Activated T-cell treated with anti-CD3 and anti-CD28 coated beads, Interleukin-2, amount 50 U/mL, for 4 hours (primary cell): Measurements from ENCODE around the gene KCNA2. TPM values are rescaled to one million over a fixed set of nuclear protein-coding genes. Genes with fewer than 3 reads are reported as not detected.

Experiments used
- ATAC-seq, 2 donors: fragments of 200-7000 bp; cut with Tn5 transposase; one replicate each; pipeline ENCODE4 v1.10.0; 2021
- DNase-seq: peaks from one replicate; pipeline ENCODE4 v3.0.0-alpha.2; 2020
- H3K27me3 Mint-ChIP-seq: one replicate; pipeline ENCODE4 v1.8.0; 2021; ENCODE audit warnings: low read depth, mixed read lengths
- H3K36me3 Mint-ChIP-seq: one replicate; pipeline ENCODE4 v1.8.0; 2022; ENCODE audit warnings: mixed read lengths; ENCODE audit not compliant: insufficient read depth
- H3K4me1 Mint-ChIP-seq: one replicate; pipeline ENCODE4 v1.8.0; 2021; ENCODE audit warnings: low read depth, mixed read lengths
- H3K4me3 Mint-ChIP-seq: one replicate; pipeline ENCODE4 v1.8.0; 2021; ENCODE audit warnings: mild to moderate bottlenecking, moderate library complexity, mixed read lengths
- H3K9me3 Mint-ChIP-seq: one replicate; pipeline ENCODE4 v1.8.0; 2021; ENCODE audit warnings: mixed read lengths
- total RNA-seq, 3 donors: library from RNA; stranded (reverse); gene quantifications; one replicate each; pipeline ENCODE4 v1.2.1, GENCODE V29; 2021

Gene KCNA2
- total RNA-seq, 3 donors from 2014 or later = 0.19 to 0.25 (median 0.24) TPM

DNA sequence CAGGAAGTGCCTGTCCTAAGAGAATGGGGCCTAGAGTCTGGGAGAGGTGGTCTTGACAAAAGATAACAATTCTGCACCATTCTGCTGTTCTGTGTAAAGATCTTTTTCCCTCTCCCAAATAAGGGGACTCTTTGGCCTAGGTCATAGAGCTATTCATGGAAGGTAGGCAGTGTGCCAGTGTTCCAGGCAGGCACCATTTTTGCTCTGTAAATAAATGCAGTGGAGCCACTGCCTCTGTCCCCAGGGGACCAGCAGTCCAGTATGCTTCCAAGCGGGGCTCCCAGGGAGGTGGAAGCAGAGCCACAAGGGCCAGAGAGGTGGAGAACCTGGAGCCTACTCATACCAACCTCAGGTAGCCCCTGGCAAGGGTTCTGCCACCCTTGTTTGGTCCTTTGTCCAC, 25.9 kb downstream of the KCNA2 start:
- DNase-seq = no peak
- ATAC-seq = no peak
- Mint-ChIP-seq H3K4me1 (no peaks in the 10 kb centered on the region), H3K4me3 (no peak overlapping the region), H3K36me3 (no peaks in the 10 kb centered on the region), H3K27me3 (peaks cover 7% of the 10 kb centered on the region), H3K9me3 (no peaks in the 10 kb centered on the region)

DNA sequence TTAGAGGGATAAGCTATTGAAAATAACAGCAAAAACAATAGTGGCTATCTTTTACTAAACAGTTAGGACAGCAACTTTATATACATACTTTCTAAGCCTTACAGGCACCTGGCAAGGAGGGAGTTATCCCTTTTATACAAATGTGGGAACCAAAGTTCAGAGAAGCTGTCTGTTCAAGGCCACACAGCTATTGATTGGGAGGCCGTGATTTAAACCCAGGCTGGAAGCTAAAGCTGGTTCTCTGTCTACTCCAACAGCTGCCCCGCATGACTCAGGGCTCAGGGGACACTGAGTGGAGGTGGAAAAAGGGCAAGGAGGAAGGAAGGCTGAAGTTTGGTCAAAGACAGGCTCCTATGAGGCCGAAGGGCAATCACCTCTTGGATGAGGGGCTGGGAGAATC, 26.7 kb downstream of the KCNA2 start:
- no peak overlapping the region for H3K4me3 Mint-ChIP-seq
- no peaks in the 10 kb centered on the region for H3K36me3 Mint-ChIP-seq
- ATAC-seq (no peak), DNase-seq (no peak)
- H3K4me1 Mint-ChIP-seq = no peaks in the 10 kb centered on the region
- peaks cover 10% of the 10 kb centered on the region for H3K27me3 Mint-ChIP-seq
- no peaks in the 10 kb centered on the region for H3K9me3 Mint-ChIP-seq

DNA sequence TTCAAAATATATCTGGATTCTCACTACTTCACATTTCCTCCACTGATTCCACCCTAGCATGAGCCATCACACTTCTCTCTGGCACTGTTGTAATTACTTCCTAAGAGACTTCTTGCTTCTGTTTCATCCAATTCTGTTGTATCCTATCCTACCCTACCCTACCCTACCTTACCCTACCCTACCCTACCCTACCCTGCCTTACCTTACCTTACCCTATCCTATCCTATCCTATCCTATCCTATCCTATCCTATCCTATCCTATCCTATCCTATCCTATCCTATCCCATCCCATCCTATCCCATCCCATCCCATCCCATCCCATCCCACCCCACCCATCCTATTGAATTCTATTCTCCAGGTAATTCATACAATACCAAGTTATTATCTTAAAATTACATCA, 29.7 kb downstream of the KCNA2 start:
- H3K27me3 Mint-ChIP-seq = peaks cover 12% of the 10 kb centered on the region
- ATAC-seq (no peak), DNase-seq (no peak)
- H3K4me3 Mint-ChIP-seq = no peak overlapping the region
- no peaks in the 10 kb centered on the region for H3K36me3 Mint-ChIP-seq
- no peaks in the 10 kb centered on the region for H3K4me1 Mint-ChIP-seq
- no peaks in the 10 kb centered on the region for H3K9me3 Mint-ChIP-seq

DNA sequence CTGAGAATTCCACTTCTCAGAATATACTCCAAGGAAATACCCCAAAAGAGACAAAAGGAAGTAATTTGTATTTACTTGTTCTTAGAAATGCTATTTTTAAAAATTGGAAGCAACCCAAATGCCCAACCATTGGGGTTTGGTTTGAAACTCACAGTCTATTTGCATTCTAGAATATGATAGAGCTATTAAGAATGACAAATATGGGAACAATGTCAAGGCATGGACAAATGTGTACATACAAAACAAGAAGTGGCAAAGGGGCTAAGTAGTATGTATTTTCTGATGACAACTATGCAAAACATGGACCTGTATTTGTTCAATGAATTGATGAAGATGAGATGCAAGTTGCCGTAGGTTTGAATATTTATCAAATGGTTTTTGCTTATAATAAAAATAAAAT, 32.8 kb downstream of the KCNA2 start:
- DNase-seq = no peak
- Mint-ChIP-seq H3K4me3 (no peak overlapping the region), H3K27me3 (peaks cover 13% of the 10 kb centered on the region), H3K9me3 (no peaks in the 10 kb centered on the region), H3K36me3 (no peaks in the 10 kb centered on the region), H3K4me1 (no peaks in the 10 kb centered on the region)
- ATAC-seq = no peak

DNA sequence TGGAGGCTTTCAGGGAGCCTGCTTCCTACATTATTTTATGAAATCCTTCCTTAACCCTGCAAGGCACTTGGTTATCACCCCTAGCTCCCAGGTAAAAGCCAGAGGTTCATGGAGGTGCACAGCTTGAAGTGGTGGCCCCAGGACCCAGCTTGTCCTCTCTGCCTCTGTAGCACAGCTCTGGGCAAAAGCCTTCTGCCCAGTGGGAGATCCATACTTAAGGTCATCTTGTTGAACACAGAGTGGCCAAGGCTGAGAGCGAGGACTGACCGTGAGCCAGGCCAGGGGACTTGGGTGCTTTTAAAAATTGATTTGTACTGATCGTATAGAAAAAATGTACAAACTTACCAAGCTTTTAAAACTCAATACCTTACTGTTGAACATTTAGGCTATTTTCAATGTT, 33.4 kb downstream of the KCNA2 start:
- ATAC-seq = no peak
- Mint-ChIP-seq H3K9me3 (no peaks in the 10 kb centered on the region), H3K4me1 (no peaks in the 10 kb centered on the region), H3K36me3 (no peaks in the 10 kb centered on the region), H3K4me3 (no peak overlapping the region), H3K27me3 (peaks cover 13% of the 10 kb centered on the region)
- no peak for DNase-seq

DNA sequence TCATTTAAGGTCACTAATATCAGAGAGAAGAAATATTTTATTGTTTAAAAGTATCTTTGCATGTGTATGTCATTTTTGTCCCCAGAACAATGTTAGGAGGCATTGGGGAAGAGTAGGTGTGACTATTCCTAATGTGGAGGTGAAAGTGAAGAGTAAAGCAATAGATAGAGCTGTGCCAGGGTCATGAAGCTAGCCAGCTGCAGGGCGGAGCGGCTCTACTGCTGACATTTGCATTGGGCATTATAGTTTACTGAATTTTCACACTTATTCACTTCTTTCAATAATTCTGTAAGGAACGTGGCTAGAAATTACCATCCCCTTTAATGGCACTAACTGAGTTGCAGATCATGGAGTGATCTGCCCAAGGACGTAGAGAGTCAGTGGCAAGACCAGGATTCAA, 35.3 kb downstream of the KCNA2 start:
- no peak for ATAC-seq
- DNase-seq = no peak
- Mint-ChIP-seq H3K36me3 (no peaks in the 10 kb centered on the region), H3K27me3 (peaks cover 17% of the 10 kb centered on the region), H3K4me1 (no peaks in the 10 kb centered on the region), H3K9me3 (no peaks in the 10 kb centered on the region), H3K4me3 (no peak overlapping the region)

DNA sequence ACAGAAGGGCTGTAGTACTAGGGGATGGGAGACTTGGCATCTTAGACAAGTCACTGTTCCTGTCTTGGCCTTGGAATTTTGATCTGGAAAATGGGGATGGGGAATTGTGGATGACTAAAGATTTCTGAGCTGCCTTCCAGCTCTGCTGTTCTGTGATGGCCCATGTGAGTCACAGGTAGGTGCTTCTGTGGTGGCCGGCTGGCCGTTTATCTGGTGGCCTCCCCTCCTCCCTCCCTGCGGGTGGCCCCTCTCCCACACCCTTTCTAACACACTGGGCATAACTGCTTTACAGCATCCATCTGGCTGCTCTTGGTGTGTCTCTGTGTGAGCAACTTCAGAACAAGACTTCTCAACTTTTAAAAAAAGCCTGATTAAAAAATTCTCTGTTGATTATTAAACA, 35.9 kb downstream of the KCNA2 start:
- H3K36me3 Mint-ChIP-seq = no peaks in the 10 kb centered on the region
- H3K9me3 Mint-ChIP-seq = no peaks in the 10 kb centered on the region
- no peak for DNase-seq
- peaks cover 22% of the 10 kb centered on the region for H3K27me3 Mint-ChIP-seq
- no peaks in the 10 kb centered on the region for H3K4me1 Mint-ChIP-seq
- H3K4me3 Mint-ChIP-seq = no peak overlapping the region
- no peak for ATAC-seq

DNA sequence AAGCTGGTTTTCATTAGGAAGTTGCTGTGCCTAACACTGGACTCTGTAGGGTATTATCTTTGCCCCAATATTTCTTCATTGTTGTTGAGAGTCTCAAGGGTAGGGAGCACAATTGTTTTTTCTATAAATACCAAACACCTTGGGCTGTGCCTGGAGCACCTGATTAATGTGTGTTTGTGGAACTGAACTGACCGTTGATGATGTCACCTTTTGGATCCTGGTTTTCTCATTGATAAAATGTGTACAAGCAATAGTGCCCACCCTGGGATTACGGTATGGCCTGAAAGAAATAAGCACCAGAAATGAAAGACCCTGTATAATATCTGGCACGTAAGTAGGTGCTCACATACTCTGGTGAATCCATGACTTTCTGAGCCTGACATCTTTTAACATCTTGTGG, 39.3 kb downstream of the KCNA2 start:
- Mint-ChIP-seq H3K4me1 (no peaks in the 10 kb centered on the region), H3K9me3 (no peaks in the 10 kb centered on the region), H3K27me3 (peaks cover 19% of the 10 kb centered on the region), H3K36me3 (no peaks in the 10 kb centered on the region), H3K4me3 (no peak overlapping the region)
- DNase-seq = no peak
- ATAC-seq = no peak

DNA sequence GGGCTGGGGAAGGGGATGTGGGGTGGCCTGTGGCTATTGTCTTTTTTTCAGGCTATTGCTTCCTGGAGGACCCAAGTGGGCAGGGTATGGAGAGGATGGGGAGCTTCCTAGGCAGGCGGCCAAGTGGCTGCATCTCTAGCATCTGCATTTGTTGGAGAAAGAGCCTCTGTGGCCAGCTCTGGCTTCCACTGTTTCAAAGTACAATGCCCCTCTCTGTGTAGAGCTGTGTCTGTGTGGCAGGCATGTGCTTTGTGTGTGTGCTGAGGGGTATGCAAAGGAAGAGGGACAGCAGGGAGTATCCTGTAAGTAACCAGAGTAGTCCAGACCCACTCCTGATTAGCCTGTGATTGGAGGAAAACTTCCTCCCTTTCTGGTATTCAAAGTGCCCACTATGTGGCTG, 40.6 kb downstream of the KCNA2 start:
- H3K36me3 Mint-ChIP-seq = no peaks in the 10 kb centered on the region
- H3K4me3 Mint-ChIP-seq = no peak overlapping the region

DNA sequence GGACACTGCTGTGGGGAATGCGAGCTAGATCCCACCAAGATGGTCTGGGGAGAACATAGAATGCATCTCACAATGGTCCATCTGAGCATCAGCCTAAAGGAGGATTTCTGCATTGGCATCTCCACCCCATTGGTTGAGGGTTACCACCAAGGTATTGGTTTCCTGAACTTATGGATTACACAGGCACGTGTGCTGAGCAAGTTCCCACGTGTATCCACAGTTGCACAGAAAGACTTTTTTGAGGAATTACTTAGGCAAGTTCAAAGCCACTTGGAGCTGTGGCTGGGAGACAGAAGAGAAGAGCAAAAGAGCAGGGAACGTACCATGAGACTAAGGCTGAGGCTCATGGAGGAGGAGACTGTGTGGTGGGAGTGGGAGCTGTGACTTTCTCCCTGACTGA, 43.1 kb downstream of the KCNA2 start:
- no peak overlapping the region for H3K4me3 Mint-ChIP-seq
- H3K36me3 Mint-ChIP-seq = no peaks in the 10 kb centered on the region
- no peaks in the 10 kb centered on the region for H3K9me3 Mint-ChIP-seq
- no peak for DNase-seq
- no peaks in the 10 kb centered on the region for H3K4me1 Mint-ChIP-seq
- ATAC-seq = no peak
- peaks cover 15% of the 10 kb centered on the region for H3K27me3 Mint-ChIP-seq

More for the DNA sequence above, 40.6 kb downstream of the KCNA2 start:
- DNase-seq (no peak), ATAC-seq (no peak)
- Mint-ChIP-seq H3K9me3 (no peaks in the 10 kb centered on the region), H3K4me1 (no peaks in the 10 kb centered on the region), H3K27me3 (peaks cover 15% of the 10 kb centered on the region)

DNA sequence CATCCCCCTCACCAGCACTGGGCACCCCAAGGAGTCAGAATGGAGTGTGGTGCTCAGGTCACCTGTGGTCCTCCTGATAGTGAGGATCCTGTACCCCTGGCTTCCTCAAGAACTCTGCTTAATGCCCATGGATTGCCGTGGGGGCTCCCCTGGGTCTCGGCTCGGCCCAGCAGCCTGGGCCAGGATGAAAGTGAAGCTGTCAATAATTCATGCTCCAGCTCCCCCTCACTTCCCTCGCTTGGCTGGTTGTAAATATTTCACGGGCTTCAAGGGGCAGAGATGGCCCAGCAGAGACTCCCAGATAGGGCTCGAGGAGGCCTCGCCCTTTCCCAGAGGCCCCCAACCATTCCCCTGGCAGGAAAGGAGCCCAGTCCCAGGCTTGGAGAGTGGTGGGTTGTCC, 44.6 kb downstream of the KCNA2 start:
- H3K4me1 Mint-ChIP-seq = no peaks in the 10 kb centered on the region
- peaks cover 22% of the 10 kb centered on the region for H3K27me3 Mint-ChIP-seq
- no peaks in the 10 kb centered on the region for H3K9me3 Mint-ChIP-seq
- DNase-seq (no peak), ATAC-seq (no peak)
- no peak overlapping the region for H3K4me3 Mint-ChIP-seq
- H3K36me3 Mint-ChIP-seq = no peaks in the 10 kb centered on the region

DNA sequence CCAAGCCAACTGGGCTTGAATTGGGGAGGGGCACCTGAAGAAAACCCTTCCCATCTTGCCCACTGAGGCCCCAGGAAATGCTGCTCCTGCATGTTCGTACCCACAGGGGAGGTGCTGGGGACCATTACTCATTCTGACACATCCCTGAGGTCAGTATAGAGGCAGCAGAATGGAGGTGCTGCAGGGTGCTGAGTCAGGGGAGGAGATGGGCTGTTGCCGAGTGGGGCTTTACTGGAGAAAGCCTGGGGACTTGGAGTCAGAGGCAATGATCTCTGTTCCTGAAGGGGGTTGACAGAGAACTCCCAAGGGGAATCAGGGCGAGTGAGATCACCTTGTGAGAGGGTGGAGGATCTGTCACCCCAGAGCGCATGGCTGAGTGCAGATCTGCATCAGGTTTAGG, 47.0 kb downstream of the KCNA2 start:
- Mint-ChIP-seq H3K9me3 (no peaks in the 10 kb centered on the region), H3K4me1 (no peaks in the 10 kb centered on the region), H3K4me3 (no peak overlapping the region), H3K36me3 (no peaks in the 10 kb centered on the region), H3K27me3 (peaks cover 29% of the 10 kb centered on the region)
- DNase-seq (no peak), ATAC-seq (no peak)

DNA sequence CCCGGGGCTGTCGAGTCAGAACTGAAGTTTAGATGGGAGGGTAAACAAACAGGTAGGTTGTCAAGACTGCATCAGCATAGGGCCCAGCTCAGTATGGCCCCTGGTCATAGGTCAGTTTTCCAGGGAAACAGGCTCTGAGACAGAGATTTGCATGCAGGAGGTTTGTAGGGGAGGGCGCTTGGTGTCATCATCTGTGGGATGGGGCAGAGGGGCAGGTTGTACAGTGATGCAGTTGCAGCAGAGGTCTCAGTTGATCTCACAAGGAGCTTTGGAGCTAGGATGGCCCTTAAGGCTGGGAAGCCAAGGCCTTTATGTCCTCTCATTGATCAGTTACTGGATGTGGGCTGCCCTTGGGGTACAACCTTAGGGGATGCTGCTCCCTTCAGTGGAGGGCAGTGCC, 48.7 kb downstream of the KCNA2 start:
- DNase-seq = no peak
- ATAC-seq = no peak
- no peaks in the 10 kb centered on the region for H3K4me1 Mint-ChIP-seq
- H3K36me3 Mint-ChIP-seq = no peaks in the 10 kb centered on the region
- H3K4me3 Mint-ChIP-seq = no peak overlapping the region
- H3K27me3 Mint-ChIP-seq = peaks cover 43% of the 10 kb centered on the region
- H3K9me3 Mint-ChIP-seq = no peaks in the 10 kb centered on the region

DNA sequence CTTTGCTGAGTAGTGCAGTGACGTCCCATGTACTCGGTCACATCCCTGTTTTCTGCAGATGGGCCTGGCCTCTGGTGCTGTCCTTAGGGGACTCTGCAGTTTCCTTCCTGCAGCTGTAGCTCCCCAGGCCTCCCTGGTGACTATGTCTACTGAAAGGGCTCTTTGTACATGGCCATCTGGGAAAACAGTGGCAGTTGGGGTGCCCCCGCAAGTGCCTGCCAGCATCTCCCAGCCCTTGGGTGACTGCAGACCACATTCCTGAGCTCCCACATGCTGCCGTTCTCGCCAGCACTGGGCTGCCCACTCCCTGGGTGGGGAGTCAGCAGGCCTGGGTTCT, 49.7 kb downstream of the KCNA2 start:
- ATAC-seq (no peak), DNase-seq (no peak)
- Mint-ChIP-seq H3K4me1 (no peaks in the 10 kb centered on the region), H3K36me3 (no peaks in the 10 kb centered on the region), H3K9me3 (no peaks in the 10 kb centered on the region), H3K4me3 (no peak overlapping the region), H3K27me3 (peaks cover 43% of the 10 kb centered on the region)

DNA sequence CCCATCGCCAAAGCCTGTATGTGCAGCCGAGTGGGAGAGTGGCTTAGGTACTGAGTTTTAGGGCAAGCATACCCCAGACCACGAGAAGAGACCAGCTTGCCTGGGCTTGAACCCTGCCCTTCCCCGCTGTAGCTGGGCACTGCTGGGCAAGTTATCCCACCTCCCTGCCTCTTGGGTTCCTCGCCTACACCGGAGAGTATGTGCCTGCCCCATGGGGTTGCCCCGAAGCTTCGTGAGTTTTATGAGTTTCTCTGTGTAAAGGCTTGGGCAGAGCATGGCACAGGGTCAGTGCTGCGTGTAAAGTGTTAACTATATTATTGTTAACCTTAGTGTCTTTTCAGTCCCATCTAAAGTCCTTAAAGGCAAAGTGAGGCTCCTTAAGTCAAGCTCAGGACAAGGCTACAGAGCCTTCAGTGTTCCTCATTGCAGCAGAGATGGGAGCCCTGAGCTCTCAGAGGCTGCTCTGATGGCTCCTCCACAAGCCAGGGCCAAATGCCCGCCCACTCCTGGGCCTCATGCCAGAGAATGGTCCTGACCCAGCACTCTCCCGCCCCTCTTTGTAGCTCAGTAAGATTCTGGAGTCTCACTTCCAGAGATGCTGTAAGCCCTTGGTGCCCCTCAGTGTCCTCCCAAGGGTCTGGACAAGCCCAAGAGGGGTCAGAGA, 50.2 kb downstream of the KCNA2 start:
- ATAC-seq (no peak), DNase-seq (no peak)
- no peaks in the 10 kb centered on the region for H3K4me1 Mint-ChIP-seq
- no peak overlapping the region for H3K4me3 Mint-ChIP-seq
- peaks cover 45% of the 10 kb centered on the region for H3K27me3 Mint-ChIP-seq
- H3K36me3 Mint-ChIP-seq = no peaks in the 10 kb centered on the region
- H3K9me3 Mint-ChIP-seq = no peaks in the 10 kb centered on the region
